CD4-positive, CD25-positive, alpha-beta regulatory T cell (primary cell): ENCODE results near the gene GPR107. TPM values are rescaled to one million over a fixed set of nuclear protein-coding genes. Genes with fewer than 3 reads are reported as not detected.

ENCODE experiments used
- ATAC-seq, 2 donors: fragments of 150-1000 bp; cut with Tn5 transposase; one replicate each; pipeline ENCODE4 v1.10.0; 2021; ENCODE audit warnings: low read depth in 2 of 2, moderate number of reproducible peaks in 2 of 2, moderate library complexity in 1 of 2
- DNase-seq, 3 donors: peaks; one replicate each; pipeline versions ENCODE4 v3.0.0 to v3.0.0-alpha.2; 2012 to 2022; ENCODE audit warnings: mixed read lengths in 1 of 3
- H3K27ac ChIP-seq: one replicate; pipeline ENCODE4 v1.7.0; 2013; ENCODE audit warnings: mild to moderate bottlenecking, low read length; ENCODE audit not compliant: insufficient read depth, poor library complexity, severe bottlenecking
- H3K27me3 ChIP-seq: one replicate; pipeline ENCODE4 v1.7.0; 2013; ENCODE audit warnings: low read length; ENCODE audit not compliant: control insufficient read depth, insufficient read depth
- H3K36me3 ChIP-seq: one replicate; pipeline ENCODE4 v1.7.0; 2013; ENCODE audit warnings: mild to moderate bottlenecking, low read length, moderate library complexity; ENCODE audit not compliant: control insufficient read depth, insufficient read depth
- H3K4me1 ChIP-seq: 2 replicates; pipeline ENCODE4 v1.7.0; 2013; ENCODE audit warnings: mild to moderate bottlenecking, low read length; ENCODE audit not compliant: insufficient read depth, control insufficient read depth, poor library complexity, severe bottlenecking
- H3K4me3 ChIP-seq: one replicate; pipeline ENCODE4 v1.7.0; 2013; ENCODE audit warnings: low read depth, mild to moderate bottlenecking, low read length, moderate library complexity
- H3K9me3 ChIP-seq, 2 experiments: 1 replicate in 1 of 2; 2 replicates in 1 of 2; pipeline ENCODE4 v1.7.0; 2013; ENCODE audit warnings: low read length in 2 of 2, mild to moderate bottlenecking in 1 of 2, moderate library complexity in 1 of 2; ENCODE audit not compliant: control insufficient read depth in 2 of 2
- H3K27ac Mint-ChIP-seq, 3 donors: one replicate each; pipeline ENCODE4 v1.8.0; 2020 to 2022; ENCODE audit warnings: mild to moderate bottlenecking in 3 of 3, mixed read lengths in 3 of 3, moderate library complexity in 2 of 3
- H3K27me3 Mint-ChIP-seq: one replicate; pipeline ENCODE4 v1.8.0; 2022; ENCODE audit warnings: mild to moderate bottlenecking, mixed read lengths
- H3K36me3 Mint-ChIP-seq: one replicate; pipeline ENCODE4 v1.8.0; 2020; ENCODE audit warnings: mixed read lengths
- H3K4me1 Mint-ChIP-seq, 4 donors: one replicate each; pipeline ENCODE4 v1.8.0; 2020 to 2022; ENCODE audit warnings: mixed read lengths in 4 of 4, mild to moderate bottlenecking in 1 of 4
- H3K4me3 Mint-ChIP-seq, 4 donors: one replicate each; pipeline ENCODE4 v1.8.0; 2020 to 2022; ENCODE audit warnings: mild to moderate bottlenecking in 4 of 4, mixed read lengths in 4 of 4, moderate library complexity in 3 of 4
- H3K9me3 Mint-ChIP-seq, 7 donors: one replicate each; pipeline ENCODE4 v1.8.0; 2020 to 2022; ENCODE audit warnings: mixed read lengths in 7 of 7, mild to moderate bottlenecking in 3 of 7, moderate library complexity in 2 of 7
- polyA plus RNA-seq, 4 donors: library from polyadenylated mRNA; unstranded; fragments of 300-500 nt; fragmentation: Illumina TruSeq; gene quantifications; one replicate each; pipeline ENCODE4 v1.2.3, GENCODE V29; 2021
- total RNA-seq: library from RNA; stranded (reverse); gene quantifications from one replicate; pipeline ENCODE4 v1.2.3, GENCODE V29; 2022

Gene GPR107
- total and polyA plus RNA-seq, 5 donors from 2014 or later = 2.8 to 29.9 (median 3.3) TPM

DNA sequence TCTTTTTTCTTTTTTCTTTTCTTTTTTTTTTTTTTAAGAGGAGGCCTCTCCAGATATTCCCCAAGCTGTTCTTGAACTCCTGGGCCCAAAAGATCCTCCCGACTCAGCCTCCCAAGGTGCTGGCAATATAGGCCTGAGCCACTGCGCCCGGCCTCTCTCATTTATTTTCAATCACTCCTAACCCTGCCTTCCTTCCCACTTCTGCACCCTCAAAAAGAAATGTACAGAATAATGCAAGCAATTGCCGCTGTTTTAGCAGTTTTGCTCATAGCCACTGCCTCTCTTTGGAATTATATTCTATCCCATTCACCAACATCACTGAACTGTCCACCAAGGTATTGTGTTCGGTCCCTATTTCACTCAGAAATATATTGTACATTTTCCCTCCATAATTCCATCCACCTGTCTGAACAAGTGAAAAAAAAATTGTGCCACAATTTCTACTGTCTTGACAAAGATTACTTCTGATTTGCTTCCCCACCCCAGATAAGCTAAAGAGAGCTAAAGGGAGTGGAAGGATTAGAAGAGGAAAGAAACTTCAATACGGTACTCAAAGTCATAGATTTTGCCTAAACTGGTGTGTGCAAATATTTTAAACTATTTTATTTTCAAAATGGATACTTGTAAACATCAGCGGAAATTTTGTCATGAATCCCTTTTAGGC is 12.6 kb upstream of the GPR107 start:
- H3K9me3 ChIP-seq = no peaks in the 10 kb centered on the region
- peaks cover 11% of the 10 kb centered on the region for H3K36me3 Mint-ChIP-seq
- no peaks in the 10 kb centered on the region for H3K36me3 ChIP-seq
- H3K27me3 ChIP-seq = no peaks in the 10 kb centered on the region
- peaks cover 70% of the 10 kb centered on the region for H3K4me1 ChIP-seq
- H3K4me3 ChIP-seq = peak overlapping the region; percentile 100
- H3K9me3 Mint-ChIP-seq = peaks cover 0 to 1% (median 0%) of the 10 kb centered on the region in 7 donors
- peaks cover 13% of the 10 kb centered on the region for H3K27me3 Mint-ChIP-seq
- peaks cover 27 to 74% (median 56%) of the 10 kb centered on the region in 4 donors for H3K4me1 Mint-ChIP-seq
- no peak for DNase-seq
- no peak for ATAC-seq
- H3K27ac Mint-ChIP-seq = peak overlapping the region; percentile 94 to 100 (median 98)
- peak overlapping the region; percentile 87 for H3K27ac ChIP-seq
- H3K4me3 Mint-ChIP-seq = peak overlapping the region; percentile 96 to 100 (median 98)

DNA sequence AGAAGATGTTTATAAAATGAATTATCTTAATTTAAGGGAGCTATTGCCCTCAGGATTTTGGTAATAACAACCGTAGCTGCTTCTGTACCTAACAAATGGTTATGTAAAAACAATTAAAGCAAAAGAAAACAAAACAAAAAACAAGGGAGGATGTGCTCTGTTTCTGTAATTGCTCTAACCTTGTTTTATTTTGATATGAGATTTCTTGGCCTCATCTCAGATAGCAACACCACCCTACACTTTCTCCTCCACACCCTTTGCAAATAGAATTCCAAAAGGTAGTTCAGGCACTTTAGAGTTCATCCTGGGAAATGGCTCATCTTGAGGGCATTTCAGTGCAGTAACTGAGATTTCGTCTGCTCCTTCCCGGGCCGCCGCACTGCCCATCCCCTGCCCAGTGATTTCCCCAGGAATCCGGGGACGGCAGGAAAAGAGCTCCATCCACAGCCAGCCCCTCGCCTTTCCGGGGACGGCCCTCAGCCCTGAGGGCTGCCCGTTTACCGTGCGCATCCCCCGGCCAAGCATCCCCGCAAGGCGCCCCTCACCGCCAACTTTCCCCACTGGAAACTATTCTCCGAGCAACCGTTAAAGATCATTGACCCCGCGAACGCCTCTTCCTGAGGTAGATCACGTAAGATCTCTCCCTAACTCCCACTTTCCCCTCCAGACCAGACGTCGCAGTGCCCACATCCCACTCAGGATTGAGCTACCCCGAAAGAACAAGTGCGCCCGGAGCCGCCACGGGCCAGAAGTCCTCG is 11.9 kb upstream of the GPR107 start:
- peak overlapping the region; percentile 100 for H3K4me3 ChIP-seq
- H3K9me3 ChIP-seq = no peaks in the 10 kb centered on the region
- ATAC-seq (no peak), DNase-seq (no peak)
- peaks cover 13% of the 10 kb centered on the region for H3K27me3 Mint-ChIP-seq
- peak overlapping the region; percentile 94 to 100 (median 98) for H3K27ac Mint-ChIP-seq
- peak overlapping the region; percentile 96 to 100 (median 98) for H3K4me3 Mint-ChIP-seq
- H3K4me1 ChIP-seq = peaks cover 69% of the 10 kb centered on the region
- no peaks in the 10 kb centered on the region for H3K9me3 Mint-ChIP-seq
- H3K36me3 ChIP-seq = no peaks in the 10 kb centered on the region
- peak overlapping the region; percentile 87 for H3K27ac ChIP-seq
- peaks cover 26 to 70% (median 52%) of the 10 kb centered on the region in 4 donors for H3K4me1 Mint-ChIP-seq
- H3K36me3 Mint-ChIP-seq = peaks cover 11% of the 10 kb centered on the region
- H3K27me3 ChIP-seq = no peaks in the 10 kb centered on the region

DNA sequence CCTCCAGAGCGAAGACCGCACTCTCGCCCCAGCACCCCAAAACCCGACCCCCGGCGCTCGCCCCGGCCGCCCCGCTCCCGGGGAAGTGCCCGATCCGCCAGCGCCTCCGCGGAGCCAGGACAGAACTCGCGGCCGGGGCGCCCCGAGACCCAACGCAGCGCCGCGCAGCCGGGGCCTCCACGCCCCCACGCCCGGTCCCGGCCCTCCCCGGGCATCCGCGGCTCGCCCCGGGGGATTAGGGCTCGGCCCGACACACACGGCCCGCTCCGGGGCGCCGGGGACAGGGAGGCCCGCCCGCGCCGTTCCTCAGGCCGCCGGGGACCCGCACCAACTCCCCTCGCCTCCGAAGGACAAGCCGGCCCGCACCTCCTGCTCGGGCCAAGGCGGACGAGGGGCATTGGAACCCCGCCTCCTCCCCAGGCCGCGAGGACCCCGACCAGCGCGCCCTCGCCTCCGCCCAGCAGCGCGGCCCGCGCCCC is 11.3 kb upstream of the GPR107 start:
- peaks cover 11% of the 10 kb centered on the region for H3K36me3 Mint-ChIP-seq
- Histone ChIP-seq H3K9me3 (no peaks in the 10 kb centered on the region), H3K27ac (peak overlapping the region; percentile 87), H3K27me3 (no peaks in the 10 kb centered on the region), H3K4me1 (peaks cover 64% of the 10 kb centered on the region), H3K4me3 (peak overlapping the region; percentile 100), H3K36me3 (no peaks in the 10 kb centered on the region)
- no peaks in the 10 kb centered on the region for H3K9me3 Mint-ChIP-seq
- DNase-seq (no peak), ATAC-seq (no peak)
- H3K4me1 Mint-ChIP-seq = peaks cover 23 to 65% (median 47%) of the 10 kb centered on the region in 4 donors
- H3K27ac Mint-ChIP-seq = peak overlapping the region; percentile 94 to 100 (median 98)
- peaks cover 13% of the 10 kb centered on the region for H3K27me3 Mint-ChIP-seq
- H3K4me3 Mint-ChIP-seq = peak overlapping the region; percentile 96 to 100 (median 98)

DNA sequence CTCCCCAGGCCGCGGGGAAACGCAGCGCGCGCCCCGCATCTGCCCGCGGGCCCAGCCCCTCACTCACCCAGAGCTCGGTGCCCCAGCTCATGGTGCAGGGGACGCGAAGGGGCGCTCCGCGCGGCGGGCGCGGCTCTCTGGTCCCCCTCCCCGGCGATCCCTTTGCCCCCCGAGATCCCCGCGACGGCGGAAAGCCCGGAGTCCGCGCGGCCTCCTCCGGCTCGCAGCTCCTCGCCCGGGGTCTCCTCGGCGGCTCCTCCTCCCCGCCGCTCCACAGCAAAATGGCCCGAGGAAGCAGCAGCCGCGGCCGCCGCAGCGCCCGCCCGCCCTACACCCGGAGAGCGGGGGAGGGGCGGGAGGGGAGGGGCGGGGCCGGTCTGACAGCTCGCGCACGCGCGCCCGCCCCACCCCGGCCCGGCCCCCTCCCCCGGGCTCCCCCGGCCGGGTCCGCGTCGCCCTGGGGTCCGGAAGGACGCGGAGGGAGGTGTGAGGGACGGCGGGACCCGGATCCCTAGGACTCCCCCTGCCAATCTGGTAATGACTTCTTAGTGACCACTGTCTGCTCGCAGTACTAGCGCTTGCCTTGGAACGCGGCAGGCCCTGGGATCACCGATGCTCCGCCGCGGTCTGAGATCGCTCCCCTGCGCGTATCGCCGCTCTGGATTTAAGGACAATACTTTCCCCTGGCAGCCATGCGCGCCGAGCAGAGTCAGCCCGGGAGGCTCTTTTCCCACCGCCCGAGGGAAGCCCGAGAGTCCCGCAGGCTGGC is 10.6 kb upstream of the GPR107 start, which contains the start of gene FNBP1:
Gene FNBP1 (minus strand): TSS at position 305 of the 769 bp plus-strand sequence. CDS start 214 bp downstream, at position 91.
- H3K27me3 ChIP-seq = no peaks in the 10 kb centered on the region
- Mint-ChIP-seq H3K27me3 (peaks cover 10% of the 10 kb centered on the region), H3K4me3 (peak within 1 kb of the TSS; percentile 96 to 100 (median 98)), H3K27ac (peak within 1 kb of the TSS; percentile 96 to 100 (median 98)), H3K9me3 (no peaks in the 10 kb centered on the region), H3K36me3 (peaks cover 11% of the 10 kb centered on the region), H3K4me1 (peaks cover 18 to 60% (median 44%) of the 10 kb centered on the region in 4 donors)
- peak within 1 kb of the TSS; percentile 100 for H3K4me3 ChIP-seq
- no peaks in the 10 kb centered on the region for H3K36me3 ChIP-seq
- H3K9me3 ChIP-seq = no peaks in the 10 kb centered on the region
- ATAC-seq (peak; percentile 71 to 72), DNase-seq (peak; percentile 75 to 85 (median 84))
- peaks cover 59% of the 10 kb centered on the region for H3K4me1 ChIP-seq
- peak within 1 kb of the TSS; percentile 87 for H3K27ac ChIP-seq

DNA sequence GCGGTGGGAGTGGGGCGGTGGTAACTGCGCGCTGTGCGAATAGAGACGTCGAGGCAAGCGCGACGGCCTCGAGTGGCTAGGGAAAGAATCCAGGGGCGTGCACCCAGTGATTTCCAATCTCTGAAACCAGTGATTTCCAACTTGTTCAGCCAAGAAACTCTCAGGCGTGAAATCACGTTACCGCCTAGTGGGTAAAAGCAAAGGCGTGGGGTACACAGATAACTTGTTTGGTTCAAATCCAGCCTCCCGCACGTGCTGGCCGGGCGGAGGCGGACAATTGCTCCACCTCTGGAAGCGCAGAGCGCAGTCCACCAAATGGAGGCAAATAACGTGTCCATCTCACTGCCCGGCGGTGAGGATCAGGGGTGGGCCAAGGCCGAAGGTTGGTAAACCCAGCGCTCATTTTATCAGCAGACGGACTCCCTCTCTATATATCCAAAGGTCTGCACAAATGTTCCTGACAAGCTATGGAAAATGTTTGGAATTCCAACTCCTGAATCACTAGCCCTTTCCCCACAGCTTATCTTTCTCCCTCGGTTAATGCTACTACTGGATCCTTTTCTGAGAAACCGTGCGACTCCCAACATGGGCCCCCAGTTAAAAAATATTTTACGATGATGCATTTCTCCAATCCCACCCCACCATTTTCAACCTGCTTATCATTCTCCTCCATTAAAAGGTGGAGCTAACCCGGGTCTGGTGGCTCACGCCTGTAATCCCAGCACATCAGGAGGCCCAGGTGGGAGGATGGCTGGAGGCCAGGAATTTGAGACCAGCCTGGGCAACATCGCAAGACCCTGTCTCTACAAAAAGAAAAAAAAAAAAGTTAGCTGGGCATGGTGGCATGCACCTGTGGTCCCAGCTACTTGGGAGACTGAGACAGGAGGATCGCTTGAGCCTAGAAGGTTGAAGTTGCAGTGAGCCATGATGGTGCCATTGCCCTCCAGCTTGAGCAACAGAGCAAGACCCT is 9.8 kb upstream of the GPR107 start:
- Mint-ChIP-seq H3K36me3 (peaks cover 11% of the 10 kb centered on the region), H3K27me3 (peaks cover 5% of the 10 kb centered on the region), H3K4me1 (peaks cover 16 to 51% (median 38%) of the 10 kb centered on the region in 4 donors), H3K4me3 (peak overlapping the region; percentile 85 to 97 (median 96)), H3K27ac (peak overlapping the region; percentile 31 to 97 (median 96)), H3K9me3 (no peaks in the 10 kb centered on the region)
- H3K4me1 ChIP-seq = peaks cover 56% of the 10 kb centered on the region
- H3K27ac ChIP-seq = peak overlapping the region; percentile 87
- ATAC-seq (no peak), DNase-seq (no peak)
- no peaks in the 10 kb centered on the region for H3K9me3 ChIP-seq
- H3K36me3 ChIP-seq = no peaks in the 10 kb centered on the region
- H3K27me3 ChIP-seq = no peaks in the 10 kb centered on the region
- H3K4me3 ChIP-seq = peak overlapping the region; percentile 77

DNA sequence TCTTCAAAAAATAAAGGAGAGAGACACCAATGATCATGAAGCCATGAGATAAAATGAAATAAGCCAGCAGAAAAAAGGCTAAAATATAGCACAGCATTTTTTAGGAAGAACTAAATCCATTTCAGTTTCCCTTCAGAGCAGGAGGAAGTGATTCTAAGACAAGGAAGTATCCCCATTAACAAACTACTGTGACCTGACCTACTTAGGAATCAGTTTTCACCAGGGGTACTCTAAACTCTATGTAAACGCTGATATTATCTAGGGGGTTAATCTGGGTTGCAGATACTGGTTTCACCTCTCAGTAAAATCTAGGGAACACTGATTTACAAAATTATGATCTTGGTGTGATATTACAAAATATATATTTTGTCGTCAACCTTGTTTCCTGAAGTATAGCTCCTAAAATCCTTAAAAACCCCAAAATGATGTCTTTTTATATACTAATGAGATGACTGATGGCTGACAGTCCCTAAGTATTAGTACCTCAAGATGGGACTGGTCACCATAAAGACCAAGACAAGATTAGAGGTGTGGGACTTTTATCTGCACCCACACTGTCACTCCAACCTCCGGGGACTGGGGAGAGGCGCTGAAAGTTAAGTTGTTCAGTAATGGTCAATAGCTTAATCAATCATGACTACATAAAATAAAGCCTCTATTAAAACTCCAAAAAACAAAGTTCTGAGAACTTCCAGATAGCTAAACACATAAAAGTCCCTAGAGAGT is 7.8 kb upstream of the GPR107 start:
- Histone ChIP-seq H3K27me3 (no peaks in the 10 kb centered on the region), H3K27ac (peak overlapping the region; percentile 87), H3K4me3 (peak overlapping the region; percentile 77), H3K4me1 (peaks cover 38% of the 10 kb centered on the region), H3K36me3 (no peaks in the 10 kb centered on the region), H3K9me3 (no peaks in the 10 kb centered on the region)
- Mint-ChIP-seq H3K9me3 (no peaks in the 10 kb centered on the region), H3K27ac (peak overlapping the region; percentile 31 to 99 (median 82)), H3K36me3 (peaks cover 11% of the 10 kb centered on the region), H3K4me1 (peaks cover 14 to 45% (median 34%) of the 10 kb centered on the region in 4 donors), H3K27me3 (peaks cover 5% of the 10 kb centered on the region), H3K4me3 (peak overlapping the region; percentile 85 to 97 (median 96))
- DNase-seq = no peak
- ATAC-seq = no peak
